SU-DHL-6 (cell line): Measurements from ENCODE around the gene PRKN.

Source experiments
- EZH2phosphoT487 ChIP-seq: fragments of 200-600 bp; sonication (generic), shearing (Covaris generic); conservative IDR thresholded peaks from 2 replicates; pipeline ENCODE4 v1.6.1; 2018; ENCODE audit warnings: mild to moderate bottlenecking, antibody characterized with exemption, low read length, moderate library complexity, mixed read lengths
- TF ChIP-seq, protein P1 (sequence below): fragments of 200-600 bp; sonication (generic); IDR thresholded peaks from one replicate; pipeline ENCODE4 v1.5.1; 2017; ENCODE audit warnings: antibody characterized with exemption, mild to moderate bottlenecking, low read length, moderate library complexity; ENCODE audit not compliant: insufficient read depth, poor library complexity, severe bottlenecking

- TF ChIP-seq, protein P1, sequence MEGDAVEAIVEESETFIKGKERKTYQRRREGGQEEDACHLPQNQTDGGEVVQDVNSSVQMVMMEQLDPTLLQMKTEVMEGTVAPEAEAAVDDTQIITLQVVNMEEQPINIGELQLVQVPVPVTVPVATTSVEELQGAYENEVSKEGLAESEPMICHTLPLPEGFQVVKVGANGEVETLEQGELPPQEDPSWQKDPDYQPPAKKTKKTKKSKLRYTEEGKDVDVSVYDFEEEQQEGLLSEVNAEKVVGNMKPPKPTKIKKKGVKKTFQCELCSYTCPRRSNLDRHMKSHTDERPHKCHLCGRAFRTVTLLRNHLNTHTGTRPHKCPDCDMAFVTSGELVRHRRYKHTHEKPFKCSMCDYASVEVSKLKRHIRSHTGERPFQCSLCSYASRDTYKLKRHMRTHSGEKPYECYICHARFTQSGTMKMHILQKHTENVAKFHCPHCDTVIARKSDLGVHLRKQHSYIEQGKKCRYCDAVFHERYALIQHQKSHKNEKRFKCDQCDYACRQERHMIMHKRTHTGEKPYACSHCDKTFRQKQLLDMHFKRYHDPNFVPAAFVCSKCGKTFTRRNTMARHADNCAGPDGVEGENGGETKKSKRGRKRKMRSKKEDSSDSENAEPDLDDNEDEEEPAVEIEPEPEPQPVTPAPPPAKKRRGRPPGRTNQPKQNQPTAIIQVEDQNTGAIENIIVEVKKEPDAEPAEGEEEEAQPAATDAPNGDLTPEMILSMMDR: no peak
- TF ChIP-seq EZH2phosphoT487: no peak
These were observed 1193.2 kb downstream of the PRKN start for GRCh38 chr6:161534264-161534873.
